Astrocyte of the hippocampus (primary cell): Measurements from ENCODE around the gene XAB2.

Experiments used
- DNase-seq: peaks from one replicate; pipeline ENCODE4 v3.0.0; 2011; ENCODE audit warnings: low read depth, low spot score

The XAB2 gene

DNA sequence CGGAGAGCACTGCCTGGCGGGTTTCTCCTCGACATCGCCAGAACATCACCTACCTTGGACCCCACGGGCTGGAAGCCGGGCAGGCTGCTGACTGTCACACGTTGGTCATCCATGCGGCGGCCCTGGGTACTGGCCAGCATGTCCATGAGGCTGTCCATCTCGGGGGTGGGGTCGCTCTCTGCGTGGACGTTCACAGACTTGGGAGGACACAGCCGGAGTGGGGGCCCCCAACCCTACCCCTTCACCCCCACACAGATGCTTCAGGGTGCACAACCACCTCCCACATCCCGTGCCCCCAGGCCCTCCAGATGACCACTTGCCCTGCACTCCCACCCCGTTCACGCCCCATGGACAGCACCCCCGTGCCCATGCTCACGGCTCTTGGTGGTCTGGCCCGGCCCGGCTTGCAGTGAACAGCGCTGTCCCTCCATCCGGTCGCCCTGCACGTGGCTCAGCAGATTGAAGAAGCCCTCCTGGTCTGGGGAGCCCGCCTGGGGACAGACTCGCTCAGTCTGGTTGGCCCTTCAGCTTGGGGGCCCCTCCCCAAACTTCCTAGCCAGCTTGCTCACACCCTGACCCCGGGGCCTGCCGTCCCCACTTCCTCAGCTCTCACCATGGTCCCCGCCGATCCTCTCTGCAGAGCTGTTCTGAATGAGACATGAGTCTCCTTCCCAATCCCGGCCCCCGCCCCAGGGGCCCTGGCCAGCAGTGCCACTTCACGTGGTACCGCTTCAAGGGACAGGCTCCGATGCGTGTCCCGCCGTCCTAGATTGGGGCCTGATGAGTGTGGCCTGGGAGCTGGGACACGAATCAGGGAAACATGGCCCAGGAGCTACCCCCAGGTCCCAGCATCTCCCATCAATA is 3.2 kb upstream of the XAB2 start:
- no peak for DNase-seq

DNA sequence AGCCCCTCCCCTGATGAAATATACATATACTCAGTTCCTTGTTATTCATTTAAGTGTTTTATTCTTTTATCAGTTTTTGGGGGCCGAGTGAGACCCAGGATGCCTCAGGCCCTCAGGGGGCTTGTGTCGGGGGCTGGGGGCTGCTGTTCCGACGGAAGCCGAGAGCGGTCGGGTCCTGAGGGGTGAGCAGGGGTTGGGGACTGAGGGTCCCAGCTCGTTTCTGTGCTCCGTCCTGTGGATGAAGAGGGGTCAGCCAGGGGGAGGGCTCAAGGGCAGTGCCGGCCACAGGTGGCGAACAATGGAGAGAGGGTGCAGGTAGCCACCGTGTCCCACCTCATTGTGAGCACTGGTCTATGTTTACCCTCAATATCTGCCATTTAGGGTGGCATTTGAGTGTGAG is 2.2 kb upstream of the XAB2 start:
- no peak for DNase-seq

- no peak for DNase-seq
Measured at GRCh38 chr19:7628589-7629311, 595 bp downstream of the XAB2 start.

GRCh38 chr19:7627166-7627565 is 2.2 kb downstream of the XAB2 start:
- DNase-seq: no peak

GRCh38 chr19:7625763-7626372 is 3.5 kb downstream of the XAB2 start:
- no peak for DNase-seq

GRCh38 chr19:7624810-7625209 is 4.5 kb downstream of the XAB2 start:
- no peak for DNase-seq

GRCh38 chr19:7623725-7624603 is 5.4 kb downstream of the XAB2 start:
- no peak for DNase-seq

GRCh38 chr19:7622933-7623685 is 6.2 kb downstream of the XAB2 start:
- DNase-seq: no peak

GRCh38 chr19:7620442-7621412 is 8.6 kb downstream of the XAB2 start:
- no peak for DNase-seq

- no peak for DNase-seq
Measured at GRCh38 chr19:7619671-7620441, 9.5 kb downstream of the XAB2 start.

DNA sequence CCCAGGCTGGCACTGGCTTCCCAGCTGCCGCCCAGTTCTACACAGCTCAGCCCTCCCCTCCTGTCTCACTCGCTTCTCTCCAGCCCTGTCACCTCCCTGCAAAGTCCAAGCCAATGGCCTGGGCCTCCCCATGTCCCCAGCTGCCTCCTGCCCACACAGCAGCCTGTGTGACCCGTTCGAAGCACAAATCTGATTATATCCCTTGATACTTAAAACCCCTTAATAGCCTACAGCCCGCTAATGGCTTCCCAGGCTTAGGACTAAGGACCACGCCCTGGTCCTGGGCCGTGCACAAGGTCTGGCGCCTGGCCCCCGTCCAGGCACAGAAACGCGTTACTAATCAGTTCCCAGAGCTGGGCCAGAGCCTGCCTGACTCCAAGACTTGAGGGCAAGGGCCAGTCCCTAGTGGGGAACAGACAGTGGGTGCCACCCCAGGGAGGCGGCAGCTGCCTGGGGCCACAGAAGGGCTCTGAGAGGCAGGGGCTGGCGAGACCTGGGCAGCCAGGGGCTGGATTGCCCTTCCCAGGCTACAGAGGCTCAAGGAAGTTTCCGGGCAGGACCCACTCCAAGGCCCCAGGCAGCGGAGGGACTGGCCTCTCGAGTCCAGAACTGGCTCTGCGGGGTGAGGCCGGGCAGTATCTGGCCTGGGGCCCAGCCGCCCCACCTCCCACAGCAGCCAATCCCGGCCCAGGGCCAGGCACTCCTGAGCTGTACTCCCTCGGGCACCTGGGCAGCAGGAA is 10.4 kb downstream of the XAB2 start:
- DNase-seq: no peak

- no peak for DNase-seq
Measured at GRCh38 chr19:7618348-7618747, 11.0 kb downstream of the XAB2 start.

DNA sequence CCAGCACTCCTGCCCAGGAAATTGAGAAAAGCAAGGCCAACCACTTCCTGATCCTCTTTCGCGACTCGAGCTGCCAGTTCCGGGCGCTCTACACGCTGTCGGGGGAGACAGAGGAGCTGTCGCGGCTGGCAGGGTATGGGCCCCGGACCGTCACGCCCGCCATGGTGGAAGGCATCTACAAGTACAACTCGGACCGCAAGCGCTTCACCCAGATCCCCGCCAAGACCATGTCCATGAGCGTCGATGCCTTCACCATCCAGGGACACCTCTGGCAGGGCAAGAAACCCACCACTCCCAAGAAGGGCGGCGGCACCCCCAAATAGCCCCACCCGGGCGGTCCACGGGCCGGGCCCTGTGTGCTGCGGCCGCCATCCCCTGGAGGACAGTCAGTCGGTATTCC is 11.6 kb downstream of the XAB2 start:
- no peak for DNase-seq

DNA sequence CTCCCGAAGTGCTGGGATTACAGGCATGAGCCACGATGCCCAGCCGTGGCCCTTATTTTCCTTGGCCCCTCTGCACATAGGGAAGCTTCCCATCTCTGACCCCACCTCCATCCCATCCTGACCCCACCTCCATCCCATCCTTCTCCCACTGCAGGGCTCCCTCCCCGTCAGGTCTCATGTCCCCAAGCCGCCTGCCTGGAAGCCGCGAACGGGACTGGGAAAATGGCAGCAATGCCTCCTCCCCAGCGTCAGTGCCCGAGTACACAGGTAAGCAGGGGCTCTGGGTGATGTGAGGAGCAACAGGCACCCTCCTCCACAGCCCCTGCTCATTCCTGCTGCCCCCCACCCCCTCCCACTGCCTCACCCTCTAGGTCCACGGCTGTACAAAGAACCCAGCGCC is 12.2 kb downstream of the XAB2 start:
- DNase-seq: no peak

DNA sequence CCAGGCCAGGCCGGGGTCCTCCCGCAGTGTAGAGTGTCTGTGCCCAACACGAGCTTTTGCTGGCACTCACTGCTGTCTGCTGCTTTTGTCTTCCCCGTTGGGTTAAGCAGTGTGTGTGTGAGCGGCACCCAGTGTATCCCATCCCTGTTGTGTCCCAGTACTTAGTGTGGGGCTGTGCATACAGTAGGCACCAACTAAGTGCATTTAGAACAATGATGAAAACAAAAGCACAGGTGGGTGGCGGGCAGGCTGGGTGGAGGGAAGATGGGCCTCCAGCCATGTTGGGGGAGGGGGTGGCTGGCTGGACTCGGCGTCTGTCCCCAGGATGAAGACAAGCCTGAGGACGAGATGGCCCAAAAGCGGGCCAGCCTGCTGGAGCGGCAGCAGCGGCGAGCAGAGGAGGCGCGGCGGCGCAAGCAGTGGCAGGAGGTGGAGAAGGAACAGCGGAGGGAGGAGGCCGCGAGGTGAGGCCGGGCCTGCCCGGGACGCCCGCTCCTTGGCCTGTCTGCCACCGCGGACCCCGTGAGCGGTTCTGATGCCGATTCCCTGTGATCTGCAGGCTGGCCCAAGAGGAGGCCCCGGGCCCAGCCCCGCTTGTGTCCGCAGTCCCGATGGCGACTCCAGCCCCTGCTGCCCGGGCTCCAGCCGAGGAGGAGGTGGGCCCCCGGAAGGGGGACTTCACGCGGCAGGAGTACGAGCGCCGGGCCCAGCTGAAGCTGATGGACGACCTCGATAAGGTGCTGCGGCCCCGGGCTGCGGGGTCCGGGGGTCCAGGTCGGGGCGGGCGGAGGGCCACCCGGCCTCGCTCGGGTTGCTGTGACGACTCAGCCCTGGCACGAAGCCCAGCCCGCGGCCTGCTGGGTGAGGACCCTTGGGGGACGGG is 14.2 kb downstream of the XAB2 start:
- no peak for DNase-seq

DNA sequence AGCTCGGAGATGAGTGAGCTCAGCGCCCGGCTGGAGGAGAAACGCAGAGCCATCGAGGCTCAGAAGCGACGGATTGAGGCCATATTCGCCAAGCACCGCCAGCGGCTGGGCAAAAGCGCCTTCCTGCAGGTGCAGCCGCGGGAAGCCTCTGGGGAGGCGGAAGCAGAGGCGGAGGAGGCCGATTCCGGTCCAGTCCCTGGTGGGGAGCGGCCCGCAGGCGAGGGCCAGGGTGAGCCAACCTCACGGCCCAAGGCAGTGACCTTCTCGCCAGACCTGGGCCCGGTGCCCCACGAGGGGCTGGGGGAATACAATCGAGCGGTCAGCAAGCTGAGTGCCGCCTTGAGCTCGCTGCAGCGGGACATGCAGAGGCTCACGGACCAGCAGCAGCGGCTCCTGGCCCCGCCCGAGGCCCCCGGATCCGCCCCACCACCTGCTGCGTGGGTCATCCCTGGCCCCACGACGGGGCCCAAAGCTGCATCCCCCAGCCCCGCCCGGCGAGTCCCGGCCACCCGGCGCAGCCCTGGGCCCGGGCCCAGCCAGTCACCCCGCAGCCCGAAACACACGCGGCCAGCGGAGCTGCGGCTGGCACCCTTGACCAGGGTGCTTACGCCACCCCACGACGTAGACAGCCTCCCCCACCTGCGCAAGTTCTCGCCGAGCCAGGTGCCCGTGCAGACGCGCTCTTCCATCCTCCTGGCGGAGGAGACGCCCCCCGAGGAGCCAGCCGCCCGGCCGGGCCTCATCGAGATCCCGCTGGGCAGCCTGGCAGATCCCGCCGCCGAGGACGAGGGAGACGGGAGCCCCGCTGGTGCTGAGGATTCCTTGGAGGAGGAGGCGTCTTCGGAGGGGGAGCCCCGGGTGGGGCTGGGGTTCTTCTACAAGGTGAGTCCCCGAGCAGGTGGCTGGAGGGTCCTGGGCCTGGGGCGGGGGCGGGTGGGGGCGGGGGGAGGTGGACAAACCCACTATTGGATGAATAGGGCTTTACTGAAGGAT is 16.8 kb downstream of the XAB2 start:
- no peak for DNase-seq
